Forelimb muscle (tissue), 1 donor: ENCODE measurements around the gene SLC24A4. TPM values are rescaled to one million over a fixed set of nuclear protein-coding genes. Genes with fewer than 3 reads are reported as not detected.

Source experiments
- DNase-seq: peaks from one replicate; pipeline ENCODE4 v3.0.0-alpha.2; 2013; ENCODE audit warnings: low read depth
- polyA plus RNA-seq: library from polyadenylated mRNA; unstranded; fragments of 120-200 nt; gene quantifications from one replicate; pipeline ENCODE4 v1.2.1, GENCODE V29; 2013; ENCODE audit not compliant: insufficient read length

Gene SLC24A4
- polyA plus RNA-seq, 1 donor, result 2.1 TPM

DNA sequence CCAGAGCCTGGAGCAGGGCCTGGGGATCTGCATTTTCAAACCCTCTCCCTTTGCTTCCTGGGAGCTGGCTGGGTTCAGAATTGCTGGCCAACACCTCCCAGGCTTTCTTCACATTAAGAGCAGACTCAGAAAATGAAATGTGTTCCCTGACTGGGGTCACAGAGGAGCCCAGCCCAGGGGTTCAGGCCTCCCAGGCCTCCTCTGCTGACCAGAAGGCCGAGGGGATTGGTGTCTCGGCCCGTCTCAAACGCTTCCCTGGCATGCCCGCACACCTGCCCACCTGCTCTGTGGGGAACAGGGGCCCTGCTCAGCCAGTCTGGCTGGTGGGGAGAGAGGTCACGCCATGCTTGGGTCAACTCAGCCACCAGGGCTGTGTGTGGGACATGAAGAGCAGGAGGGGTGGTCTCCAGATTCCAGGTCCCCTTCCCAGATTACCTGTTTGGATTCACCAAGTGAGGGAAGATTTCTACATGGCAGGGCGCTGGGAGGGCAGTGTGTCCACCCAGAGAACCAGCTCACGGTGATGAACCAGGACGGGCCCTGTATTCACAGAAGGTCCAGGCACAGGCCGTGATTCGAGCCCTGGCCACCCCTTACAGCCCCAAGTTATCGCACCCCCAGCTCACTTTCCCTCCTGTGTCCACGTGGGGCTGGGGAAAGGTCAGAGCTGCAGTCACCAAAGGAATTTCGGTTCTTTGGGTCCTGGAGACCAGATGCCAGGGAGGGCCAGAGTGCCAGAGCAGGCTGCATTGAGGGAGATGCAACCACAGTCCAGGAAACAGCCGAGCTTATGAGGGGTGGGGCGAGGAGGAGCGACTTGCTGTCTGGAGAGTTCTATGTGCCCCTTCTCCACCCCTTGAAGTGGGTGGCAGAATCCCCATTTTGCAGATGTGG lies 135.4 kb downstream of the SLC24A4 start:
- DNase-seq, result no peak

DNA sequence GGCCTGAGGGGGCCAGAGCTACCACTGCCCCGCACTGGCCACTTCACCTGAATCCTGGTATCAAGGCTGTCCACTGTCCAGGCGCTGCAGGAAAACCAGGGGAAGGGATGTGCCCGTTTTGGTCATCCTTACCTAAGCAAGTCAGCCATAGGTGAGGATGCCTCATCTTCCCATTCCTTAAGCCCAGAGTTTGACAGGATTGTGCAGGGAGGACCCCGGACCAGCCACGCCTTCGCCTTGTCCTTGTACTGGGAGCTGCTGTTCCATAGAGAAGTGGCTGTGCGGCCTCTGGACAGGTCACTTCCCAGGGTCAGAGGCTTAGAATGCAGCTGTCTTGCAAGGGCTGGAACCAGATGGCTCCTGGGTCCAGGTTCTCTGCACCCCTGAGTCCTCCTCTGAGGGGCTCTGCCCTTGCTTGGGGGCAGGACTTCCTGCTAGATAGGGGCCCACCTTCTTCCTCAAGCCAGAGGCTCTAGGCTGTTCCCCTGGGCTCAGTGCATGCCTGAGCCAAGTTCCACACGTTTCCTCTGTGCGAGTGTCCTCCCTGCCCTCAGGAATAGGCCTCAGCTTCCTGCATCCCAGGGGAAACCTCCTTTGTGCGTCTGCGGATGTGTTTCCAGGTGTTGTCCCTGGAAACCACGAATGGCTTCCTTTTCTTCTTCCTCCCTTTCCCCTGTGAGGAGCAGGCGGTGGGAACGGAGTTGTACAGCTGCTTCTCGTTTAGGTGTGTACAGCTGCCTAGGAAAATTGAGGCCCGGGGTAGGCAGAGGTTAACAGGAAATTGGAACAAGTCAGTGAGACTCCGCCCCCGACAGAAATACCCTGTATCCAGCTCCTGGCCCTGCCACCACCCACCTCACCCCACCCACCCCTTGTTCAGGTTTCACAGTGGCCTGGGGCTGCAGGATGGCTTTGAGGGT lies 136.3 kb downstream of the SLC24A4 start:
- DNase-seq, result no peak

DNA sequence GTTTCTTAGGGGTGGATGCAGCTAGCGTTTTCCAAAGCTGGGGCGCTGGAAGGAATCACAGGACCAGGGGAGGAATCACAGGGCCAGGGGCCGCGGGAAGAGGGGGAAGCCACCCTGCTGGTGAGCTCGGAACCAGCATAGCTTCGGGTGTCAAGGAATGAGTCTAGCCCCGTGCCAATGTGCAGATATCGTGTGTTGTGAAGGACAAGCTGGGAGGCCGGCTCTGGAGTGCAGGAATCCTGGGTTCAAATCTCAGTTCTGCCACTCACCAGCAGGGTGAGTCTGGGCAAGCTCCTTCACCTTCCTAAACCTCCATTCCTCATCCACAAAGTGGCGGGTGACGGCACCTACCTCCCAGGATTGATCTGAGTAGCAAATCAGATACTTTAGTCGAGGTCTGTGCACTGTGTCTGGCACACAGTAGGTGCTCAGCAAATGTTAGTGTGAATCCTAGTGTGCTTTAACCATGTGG lies 137.0 kb downstream of the SLC24A4 start:
- no peak for DNase-seq

GRCh38 chr14:92460541-92460915 lies 137.6 kb downstream of the SLC24A4 start:
- no peak for DNase-seq

GRCh38 chr14:92460916-92461579 lies 138.1 kb downstream of the SLC24A4 start:
- no peak for DNase-seq

GRCh38 chr14:92461891-92462290 lies 138.9 kb downstream of the SLC24A4 start:
- DNase-seq, result no peak

GRCh38 chr14:92462568-92462967 lies 139.6 kb downstream of the SLC24A4 start:
- DNase-seq, result no peak

- no peak for DNase-seq
Measured at GRCh38 chr14:92463141-92463540, 140.2 kb downstream of the SLC24A4 start.

- DNase-seq, result no peak
Measured at GRCh38 chr14:92464156-92464555, 141.2 kb downstream of the SLC24A4 start.

DNA sequence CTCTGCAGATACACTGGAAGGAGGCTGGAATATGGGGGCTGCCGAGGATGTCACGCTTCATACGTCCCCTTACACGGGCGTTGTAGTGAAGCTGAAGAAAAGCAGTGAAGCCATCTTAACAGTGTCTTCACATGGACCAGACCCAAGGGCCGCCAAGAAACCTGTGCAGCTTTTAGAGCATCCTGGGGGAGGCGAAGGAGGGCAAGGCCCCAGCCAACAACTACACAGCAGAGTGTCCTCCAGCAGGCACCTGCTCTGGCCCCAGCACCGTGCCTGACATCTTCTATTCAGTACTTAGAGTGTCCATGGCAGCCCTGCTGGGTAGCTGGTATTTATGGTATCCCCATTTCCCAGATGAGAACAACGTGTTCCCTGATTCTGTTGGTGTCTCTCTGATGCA lies 141.8 kb downstream of the SLC24A4 start:
- DNase-seq, result no peak

DNA sequence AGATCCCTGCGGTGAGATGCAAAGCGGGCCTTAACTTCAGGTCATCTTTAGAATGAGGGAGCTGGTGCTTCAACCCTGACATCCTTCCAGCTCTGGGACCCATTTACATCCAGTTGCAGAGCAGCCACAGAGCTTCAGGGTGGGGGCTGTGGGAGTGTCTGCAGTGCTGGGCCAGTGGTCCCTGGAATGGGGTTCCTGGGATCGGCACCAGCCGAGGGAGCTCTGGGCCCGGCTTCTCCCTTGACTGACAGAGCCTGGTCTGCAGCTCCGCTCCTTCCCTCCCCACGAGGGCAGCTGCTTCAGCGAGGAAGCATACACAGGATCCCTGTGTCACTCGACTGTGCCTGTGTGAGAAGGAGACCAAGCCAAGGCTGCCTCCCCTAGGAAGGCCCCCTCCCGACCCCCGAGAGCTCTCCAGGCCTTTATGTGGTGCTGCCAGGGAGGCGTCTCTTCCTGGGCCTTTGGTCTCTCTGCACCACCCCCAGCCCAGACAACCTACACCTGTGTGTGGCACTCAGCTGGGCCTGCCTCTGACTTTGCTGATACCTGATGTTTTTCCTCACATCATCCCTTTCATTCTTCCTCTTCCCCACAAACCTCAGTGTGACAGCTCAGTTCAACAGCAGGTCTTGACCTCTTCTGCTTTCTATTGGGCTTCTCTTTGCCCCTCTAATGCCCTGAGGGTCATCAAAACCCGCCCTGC lies 142.5 kb downstream of the SLC24A4 start:
- DNase-seq, result no peak

DNA sequence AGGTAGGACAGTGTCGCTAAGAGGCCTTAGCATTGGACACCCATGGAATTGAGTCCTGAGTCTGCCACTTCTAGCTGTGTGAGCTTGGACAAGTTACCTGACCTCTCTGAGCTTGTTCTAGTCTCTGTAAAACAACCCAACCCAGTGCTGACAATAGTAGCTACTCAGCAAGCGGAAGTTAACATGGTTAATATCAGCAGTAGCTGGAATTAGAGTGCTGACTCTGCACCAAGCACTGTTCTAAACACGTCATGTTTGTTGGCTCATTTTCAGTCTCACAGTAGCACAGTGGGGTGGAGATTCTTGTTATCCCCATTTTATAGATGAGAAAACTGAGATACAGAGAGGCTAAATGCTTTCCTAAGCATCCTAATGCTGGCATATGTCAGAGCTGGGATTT lies 143.1 kb downstream of the SLC24A4 start:
- no peak for DNase-seq

- no peak for DNase-seq
Measured at GRCh38 chr14:92469515-92469914, 146.6 kb downstream of the SLC24A4 start.

DNA sequence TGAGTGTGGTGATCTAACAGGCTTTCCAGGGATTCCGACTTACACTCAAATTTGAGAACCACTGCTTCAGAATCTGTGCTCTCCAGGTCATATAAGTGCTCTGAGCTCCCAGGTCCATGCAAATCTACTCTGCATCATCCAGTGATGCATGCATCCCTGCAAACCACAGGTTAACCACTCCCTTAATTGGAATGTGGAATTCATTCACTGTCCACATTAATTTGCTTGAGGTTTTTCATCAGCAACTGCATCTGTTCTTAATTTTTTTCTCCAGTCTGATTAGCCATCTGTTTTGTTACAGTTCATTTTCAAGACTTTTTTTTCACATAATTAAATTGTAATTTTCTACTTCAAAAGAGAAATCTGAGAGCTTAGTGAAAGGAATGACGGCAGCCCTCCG lies 147.2 kb downstream of the SLC24A4 start:
- DNase-seq, result no peak

GRCh38 chr14:92470811-92471210 lies 147.8 kb downstream of the SLC24A4 start:
- DNase-seq, result no peak

DNA sequence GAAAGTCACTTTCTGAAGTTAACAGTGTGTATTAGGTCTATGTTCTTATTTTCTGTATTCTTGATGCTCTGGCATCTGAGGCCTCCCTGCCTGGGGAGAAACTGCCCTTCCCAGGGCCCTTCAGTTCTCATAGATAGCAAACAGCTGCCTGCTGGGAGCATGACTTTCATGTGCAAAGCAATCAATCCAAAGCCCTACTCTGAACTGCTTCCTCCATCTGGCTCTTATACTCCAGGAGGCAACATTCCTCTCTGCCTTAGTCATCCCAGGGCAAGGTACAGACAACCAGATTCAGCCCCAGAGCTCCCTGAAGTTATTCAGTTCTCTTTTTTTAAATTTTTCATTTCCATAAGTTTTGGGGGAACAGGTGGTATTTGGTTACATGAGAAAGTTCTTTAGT lies 149.0 kb downstream of the SLC24A4 start:
- no peak for DNase-seq

- DNase-seq, result no peak
Measured at GRCh38 chr14:92472860-92473259, 149.9 kb downstream of the SLC24A4 start.

- DNase-seq, result no peak
Measured at GRCh38 chr14:92473261-92473968, 150.4 kb downstream of the SLC24A4 start.

DNA sequence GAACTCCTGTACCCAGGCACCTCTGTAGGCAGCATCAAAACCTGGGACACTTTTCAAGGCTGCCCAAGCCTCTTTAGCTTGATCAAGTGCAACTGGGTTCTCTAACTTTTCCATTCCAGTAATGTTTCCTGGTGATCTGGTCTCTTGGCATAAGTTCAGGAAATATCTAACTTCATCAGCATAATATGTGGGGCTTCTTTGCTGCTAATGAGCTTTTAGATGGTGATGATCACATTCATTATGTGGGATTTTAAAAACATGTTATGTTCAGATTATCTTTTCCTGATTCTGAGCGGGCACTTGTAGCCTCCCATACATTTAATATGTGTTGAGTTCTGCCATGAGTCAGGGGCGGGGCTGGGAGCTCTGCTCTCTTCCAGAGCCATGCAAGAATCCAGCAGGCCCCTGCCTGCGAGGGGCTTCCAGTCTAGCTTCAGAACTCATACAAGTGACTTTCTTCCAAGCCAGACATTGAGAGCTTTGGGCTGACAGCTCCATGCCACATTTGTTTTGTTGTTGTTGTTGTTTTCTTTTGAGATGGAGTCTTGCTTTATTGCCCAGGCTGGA lies 151.1 kb downstream of the SLC24A4 start:
- no peak for DNase-seq

DNA sequence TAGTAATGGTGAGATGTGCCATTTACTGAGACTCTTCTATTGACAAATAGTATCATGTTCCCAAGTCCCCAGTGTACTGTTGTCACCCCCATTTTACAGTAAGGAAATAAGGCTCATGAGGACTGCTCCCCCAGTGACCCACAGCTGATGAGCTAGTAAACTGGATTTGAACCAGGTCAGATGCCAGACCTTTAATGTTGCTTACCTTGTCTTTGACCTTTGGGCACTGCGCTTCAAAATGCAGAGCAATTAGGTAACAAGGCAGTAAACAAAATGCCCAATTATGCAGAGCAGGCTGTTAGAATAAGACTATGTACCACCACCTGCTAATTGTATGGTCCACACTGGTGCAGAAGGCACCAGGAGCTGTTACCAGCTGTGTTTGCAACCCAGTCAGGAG lies 152.1 kb downstream of the SLC24A4 start:
- no peak for DNase-seq
